HepG2 (cell line): ENCODE data around the gene PRKAR1A. TPM values are rescaled to one million over a fixed set of nuclear protein-coding genes. Genes with fewer than 3 reads are reported as not detected.

ENCODE experiments used
- AHR ChIP-seq: IDR thresholded peaks from 2 replicates; pipeline ENCODE4 v1.6.1; 2018; ENCODE audit warnings: missing genetic modification reagents, missing compliant biosample characterization
- ATF1 ChIP-seq: IDR thresholded peaks from 2 replicates; pipeline ENCODE4 v1.6.1; 2016; ENCODE audit warnings: mild to moderate bottlenecking, control low read depth
- ATF2 ChIP-seq: sonication (generic); formaldehyde crosslinking; IDR thresholded peaks from 2 replicates; pipeline ENCODE4 v1.4.0; 2020; ENCODE audit warnings: missing genetic modification reagents
- CBFB ChIP-seq: sonication (generic); formaldehyde crosslinking; IDR thresholded peaks from 2 replicates; pipeline ENCODE4 v1.4.0; 2020; ENCODE audit warnings: missing genetic modification reagents
- CREM ChIP-seq, 2 experiments: sonication (generic) in 1 of 2; formaldehyde crosslinking in 1 of 2; IDR thresholded peaks; 2 replicates each; pipeline versions ENCODE4 v1.4.0 to v1.6.1; 2016 to 2020; ENCODE audit warnings: antibody characterized with exemption in 1 of 2, mild to moderate bottlenecking in 1 of 2, missing genetic modification reagents in 1 of 2
- FOXA1 ChIP-seq, 2 experiments: fragments of 450-650 bp in 1 of 2; sonication (generic) in 1 of 2; formaldehyde crosslinking in 1 of 2; IDR thresholded peaks; 2 replicates each; pipeline versions ENCODE4 v1.4.0 to v1.6.1; 2016 to 2020; ENCODE audit warnings: missing genetic modification reagents in 1 of 2
- FOXP1 ChIP-seq, 2 experiments: fragments of 450-650 bp in 1 of 2; IDR thresholded peaks; 2 replicates each; pipeline ENCODE4 v1.6.1; 2017 to 2018; ENCODE audit warnings: antibody characterized with exemption in 1 of 2
- GABPA ChIP-seq, 2 experiments: IDR thresholded peaks; 2 replicates each; pipeline ENCODE4 v1.6.1; 2011 to 2016; ENCODE audit warnings: low read depth in 2 of 2, low read length in 1 of 2, missing biosample characterization in 1 of 2, missing genetic modification characterization in 1 of 2
- IRF9 ChIP-seq: sonication (generic); formaldehyde crosslinking; IDR thresholded peaks from 2 replicates; pipeline ENCODE4 v1.8.0; 2022; ENCODE audit warnings: missing genetic modification reagents, mild to moderate bottlenecking, borderline replicate concordance
- KDM5A ChIP-seq: fragments of 200-600 bp; sonication (generic); IDR thresholded peaks from 2 replicates; pipeline ENCODE4 v1.7.0; 2018; ENCODE audit warnings: antibody characterized with exemption, mild to moderate bottlenecking, low read length, borderline replicate concordance
- NFIB ChIP-seq: sonication (generic); formaldehyde crosslinking; IDR thresholded peaks from 2 replicates; pipeline ENCODE4 v1.9.0; 2021; ENCODE audit warnings: missing genetic modification reagents, mild to moderate bottlenecking, borderline replicate concordance
- NR3C1 ChIP-seq: sonication (generic); formaldehyde crosslinking; IDR thresholded peaks from 2 replicates; pipeline ENCODE4 v1.4.0; 2020; ENCODE audit warnings: missing genetic modification reagents
- TAF1 ChIP-seq: sonication (generic); formaldehyde crosslinking; IDR thresholded peaks from 2 replicates; pipeline ENCODE4 v1.4.0; 2020; ENCODE audit warnings: missing genetic modification reagents
- TFDP2 ChIP-seq: sonication (generic); formaldehyde crosslinking; IDR thresholded peaks from 2 replicates; pipeline ENCODE4 v1.4.0; 2020; ENCODE audit warnings: missing genetic modification reagents
- XRCC5 ChIP-seq: fragments of 200-400 bp; formaldehyde crosslinking; optimal IDR thresholded peaks from 2 replicates; pipeline ENCODE3; 2017; ENCODE audit warnings: mild to moderate bottlenecking, low read length
- ZBTB33 ChIP-seq: sonication (generic); formaldehyde crosslinking; IDR thresholded peaks from 2 replicates; pipeline ENCODE4 v1.4.0; 2020; ENCODE audit warnings: missing genetic modification reagents
- ZFX ChIP-seq: sonication (generic); formaldehyde crosslinking; IDR thresholded peaks from 2 replicates; pipeline ENCODE4 v1.4.0; 2020; ENCODE audit warnings: mild to moderate bottlenecking, low read depth, missing genetic modification reagents, moderate library complexity
- ZNF33A ChIP-seq: sonication (generic); formaldehyde crosslinking; IDR thresholded peaks from 2 replicates; pipeline ENCODE4 v1.5.1; 2020; ENCODE audit warnings: missing genetic modification reagents, mild to moderate bottlenecking, moderate library complexity, borderline replicate concordance
- ZNF605 ChIP-seq: sonication (generic); formaldehyde crosslinking; IDR thresholded peaks from 2 replicates; pipeline ENCODE4 v1.8.0; 2022; ENCODE audit warnings: mild to moderate bottlenecking, missing genetic modification reagents
- ZNF616 ChIP-seq: sonication (generic); formaldehyde crosslinking; IDR thresholded peaks from 2 replicates; pipeline ENCODE4 v1.5.0; 2020; ENCODE audit warnings: low read depth, mild to moderate bottlenecking, missing genetic modification reagents
- ZSCAN5A ChIP-seq: sonication (generic); formaldehyde crosslinking; IDR thresholded peaks from 2 replicates; pipeline ENCODE4 v1.8.0; 2022; ENCODE audit warnings: mild to moderate bottlenecking, missing genetic modification reagents, borderline replicate concordance
- polyA plus RNA-seq, 8 experiments: library from polyadenylated mRNA; depleted of rRNA in 3 of 8; stranded (reverse) in 7 of 8; unstranded in 1 of 8; fragments of >200 nt; fragmentation: Illumina TruSeq in 4 of 8; extraction: Trizol in 4 of 8; gene quantifications; 2 replicates each; pipeline versions ENCODE4 v1.2.1 to v1.2.3, GENCODE V29; 2011 to 2016; ENCODE audit warnings: low read depth in 4 of 8, missing spikeins in 1 of 8, mixed read lengths in 1 of 8; ENCODE audit not compliant: insufficient read depth in 1 of 8
- total RNA-seq, 5 experiments: library from RNA; depleted of rRNA; stranded (reverse); fragments of >200 nt; fragmentation: Illumina TruSeq; extraction: Trizol; gene quantifications; 2 replicates each; pipeline ENCODE4 v1.2.3, GENCODE V29; 2016; ENCODE audit warnings: low read depth in 1 of 5

The PRKAR1A gene
- total and polyA plus RNA-seq, 2 of the 13 experiments (the other 11 are each of a cell fraction or from before 2014, with no cell fraction given): 265 to 266 TPM

GRCh38 chr17:68514831-68515635 is 2.8 kb downstream of the PRKAR1A start (continued):
- TF ChIP-seq TAF1 (CRISPR knock-in tag) (peak; percentile 13; the same call in 1 of the 2 replicates), XRCC5 (no peak), ATF1 (CRISPR knock-in tag) (peak; percentile 47; the same call in 1 of the 2 replicates), GABPA (IDR thresholded peaks at IDR 0.05; ENCODE audit: low read depth, low read length) (no peak), GABPA (CRISPR knock-in tag; IDR thresholded peaks at IDR 0.05; ENCODE audit: low read depth) (peak; percentile 36; the same call in 1 of the 2 replicates), NFIB (CRISPR knock-in tag) (no peak), ATF2 (CRISPR knock-in tag) (0 out of 2 replicates have a peak, but pooled peaks have one; percentile 10), AHR (CRISPR knock-in tag) (0 out of 2 replicates have a peak, but pooled peaks have one; percentile 41), KDM5A (0 out of 2 replicates have a peak, but pooled peaks have one; percentile 6), ZBTB33 (peak; percentile 86), ZFX (CRISPR knock-in tag) (no peak; the same call in 1 of the 2 replicates), ZNF33A (CRISPR knock-in tag) (no peak), ZNF605 (CRISPR knock-in tag) (0 out of 2 replicates have a peak, but pooled peaks have one; percentile 42), FOXP1 (IDR thresholded peaks at IDR 0.05) (no peak), FOXP1 (CRISPR knock-in tag; IDR thresholded peaks at IDR 0.05) (peak; percentile 22; the same call in 1 of the 2 replicates), ZSCAN5A (CRISPR knock-in tag) (no peak), ZNF616 (no peak), FOXA1 (IDR thresholded peaks at IDR 0.05) (no peak), FOXA1 (CRISPR knock-in tag; IDR thresholded peaks at IDR 0.05) (peak; percentile 11; the same call in 1 of the 2 replicates), CREM (IDR thresholded peaks at IDR 0.05) (peak; percentile 61; the same call in 1 of the 2 replicates), CREM (CRISPR knock-in tag; IDR thresholded peaks at IDR 0.05) (no peak), IRF9 (CRISPR knock-in tag) (no peak), NR3C1 (CRISPR knock-in tag) (no peak), TFDP2 (CRISPR knock-in tag) (no peak), CBFB (CRISPR knock-in tag) (0 out of 2 replicates have a peak, but pooled peaks have one; percentile 35)
